Pancreas (tissue), 8 donors: Measurements from ENCODE around the gene ZP3. TPM values are rescaled to one million over a fixed set of nuclear protein-coding genes. Genes with fewer than 3 reads are reported as not detected.

Experiments used
- polyA plus RNA-seq, 2 donors: library from polyadenylated mRNA; stranded (reverse); fragments of 200-250 nt; gene quantifications; one replicate each; pipeline ENCODE4 v1.2.3, GENCODE V29; 2013
- total RNA-seq, 6 donors: library from RNA; stranded (reverse); fragmentation: NEBNext Ultra II Directional in 4 of 6; extraction: Animal tissue kit (Norgen Biotek cat#: 25700) in 4 of 6; gene quantifications; one replicate each; pipeline versions ENCODE4 v1.2.1 to v1.2.4, GENCODE V29; 2021 to 2023
- donor health status: healthy with polysubstance abuse.
- donor health status: DM: no; HTN: no; CAD: no; lungs with moderate emphysema.
- donor health status: DM: no; HTN: no; CAD: no.
- donor health status: Bipolar disorder and iron deficiency.
- donor health status: DM: yes; HTN: yes; CAD: no.
- donor health status: DM: no; HTN: no; CAD: no.
- donor health status: DM: no; HTN: no; CAD: no.
- donor health status: DM: yes; HTN: yes; CAD: no.

Gene ZP3
- total and polyA plus RNA-seq, 8 donors, result 2.5 to 14.1 (median 5.9) TPM

Other genes with a start within 250 kb of the ZP3 start
- gene SRRM3, start 223.1 kb upstream of the ZP3 start, total RNA-seq, result 1 to 10 TPM; 1.2 to 4.6 (median 1.6) TPM
- gene SRRM3, start 223.1 kb upstream of the ZP3 start, polyA plus RNA-seq, result 10 to 100 TPM in 1 of 2 donors, 1 to 10 TPM in 1; 7.6 to 10.4 TPM
- gene HSPB1, start 122.3 kb upstream of the ZP3 start, total RNA-seq, result 100 to 1,000 TPM; 106 to 752 (median 138) TPM
- 100 to 1,000 TPM; 160 to 642 TPM for gene HSPB1, start 122.3 kb upstream of the ZP3 start, polyA plus RNA-seq
- gene YWHAG, start 66.0 kb upstream of the ZP3 start, total RNA-seq, result 10 to 100 TPM; 23.3 to 55.7 (median 38.9) TPM
- 10 to 100 TPM; 15.7 to 30.9 TPM for gene YWHAG, start 66.0 kb upstream of the ZP3 start, polyA plus RNA-seq
- gene SSC4D, start 15.3 kb upstream of the ZP3 start, total RNA-seq, result 1 to 10 TPM in 5 of 6 donors, under 1 TPM in 1; 0.79 to 3.6 (median 2.2) TPM
- gene SSC4D, start 15.3 kb upstream of the ZP3 start, polyA plus RNA-seq, result 10 to 100 TPM in 1 of 2 donors, 1 to 10 TPM in 1; 8.8 to 10.3 TPM
- gene DTX2, start 36.8 kb downstream of the ZP3 start, total RNA-seq, result 10 to 100 TPM; 11.5 to 33.6 (median 14.8) TPM
- gene DTX2, start 36.8 kb downstream of the ZP3 start, polyA plus RNA-seq, result 10 to 100 TPM; 25.4 to 52.4 TPM
- gene UPK3B, start 85.6 kb downstream of the ZP3 start, total RNA-seq, result 1 to 10 TPM in 2 of 6 donors, under 1 TPM in 4; 0.41 to 2.3 (median 0.89) TPM
- gene UPK3B, start 85.6 kb downstream of the ZP3 start, polyA plus RNA-seq, result 1 to 10 TPM; 2.9 to 3.2 TPM
- under 1 TPM in 5 of 6 donors, not detected in 1; 0.09 to 0.67 (median 0.37) TPM for gene SPDYE16, start 118.3 kb downstream of the ZP3 start, total RNA-seq
- under 1 TPM; 0.19 to 0.61 TPM for gene SPDYE16, start 118.3 kb downstream of the ZP3 start, polyA plus RNA-seq
- gene POMZP3, start 202.3 kb downstream of the ZP3 start, total RNA-seq, result 10 to 100 TPM in 3 of 6 donors, 1 to 10 TPM in 3; 2.9 to 14.0 (median 8.4) TPM
- gene POMZP3, start 202.3 kb downstream of the ZP3 start, polyA plus RNA-seq, result 10 to 100 TPM in 1 of 2 donors, 1 to 10 TPM in 1; 7.3 to 12.2 TPM